ENCODE data around the gene ST8SIA2.
"Not testable (repeated sequence)": the region's sequence is repeated elsewhere in the genome, so short reads cannot be mapped to it uniquely, and the experiment has no call there.

ST8SIA2 gene

GRCh38 chr15:92468991-92469390, 75.3 kb downstream of the ST8SIA2 start:
- Mint-ChIP-seq H3K27ac (no peak overlapping the region), H3K36me3 (ENCODE audit: low read depth) (no peaks in the 10 kb centered on the region), H3K4me1 (no peaks in the 10 kb centered on the region), H3K4me3 (no peak overlapping the region), H3K27me3 (no peaks in the 10 kb centered on the region), H3K9me3 (no peaks in the 10 kb centered on the region)
- no peak for DNase-seq
- no peak for ATAC-seq

GRCh38 chr15:92471288-92471687, 77.6 kb downstream of the ST8SIA2 start:
- no peaks in the 10 kb centered on the region for H3K36me3 Mint-ChIP-seq (ENCODE audit: low read depth)
- DNase-seq (no peak), ATAC-seq (no peak)
- no peaks in the 10 kb centered on the region for H3K4me1 Mint-ChIP-seq
- no peaks in the 10 kb centered on the region for H3K9me3 Mint-ChIP-seq
- H3K27me3 Mint-ChIP-seq = no peaks in the 10 kb centered on the region
- H3K27ac Mint-ChIP-seq = no peak overlapping the region
- H3K4me3 Mint-ChIP-seq = no peak overlapping the region

GRCh38 chr15:92473756-92474155, 80.1 kb downstream of the ST8SIA2 start:
- DNase-seq (no peak), ATAC-seq (no peak)
- no peak overlapping the region for H3K27ac Mint-ChIP-seq

GRCh38 chr15:92479730-92480129, 86.0 kb downstream of the ST8SIA2 start:
- not testable (repeated sequence) for H3K27ac Mint-ChIP-seq; ATAC-seq; H3K4me3 Mint-ChIP-seq; H3K36me3 Mint-ChIP-seq (ENCODE audit: low read depth); H3K9me3 Mint-ChIP-seq; DNase-seq; H3K4me1 Mint-ChIP-seq
- peaks cover 13% of the 10 kb centered on the region for H3K27me3 Mint-ChIP-seq

More at GRCh38 chr15:92473756-92474155, 80.1 kb downstream of the ST8SIA2 start:
- H3K4me1 Mint-ChIP-seq = no peaks in the 10 kb centered on the region
- H3K4me3 Mint-ChIP-seq = no peak overlapping the region
- peaks cover 2% of the 10 kb centered on the region for H3K27me3 Mint-ChIP-seq
- no peaks in the 10 kb centered on the region for H3K9me3 Mint-ChIP-seq
- no peaks in the 10 kb centered on the region for H3K36me3 Mint-ChIP-seq (ENCODE audit: low read depth)

GRCh38 chr15:92480361-92480760, 86.7 kb downstream of the ST8SIA2 start:
- H3K27ac Mint-ChIP-seq = no peak overlapping the region
- no peaks in the 10 kb centered on the region for H3K9me3 Mint-ChIP-seq
- H3K4me3 Mint-ChIP-seq = no peak overlapping the region
- no peak for DNase-seq
- H3K4me1 Mint-ChIP-seq = no peaks in the 10 kb centered on the region
- ATAC-seq = no peak
- H3K36me3 Mint-ChIP-seq (ENCODE audit: low read depth) = no peaks in the 10 kb centered on the region
- peaks cover 13% of the 10 kb centered on the region for H3K27me3 Mint-ChIP-seq

GRCh38 chr15:92485441-92485840, 91.8 kb downstream of the ST8SIA2 start:
- Mint-ChIP-seq H3K27ac (no peak overlapping the region), H3K27me3 (peaks cover 11% of the 10 kb centered on the region), H3K4me3 (no peak overlapping the region), H3K9me3 (peaks cover 12% of the 10 kb centered on the region), H3K36me3 (ENCODE audit: low read depth) (no peaks in the 10 kb centered on the region), H3K4me1 (no peaks in the 10 kb centered on the region)
- no peak for DNase-seq
- ATAC-seq = no peak

- Mint-ChIP-seq H3K27me3 (peaks cover 11% of the 10 kb centered on the region), H3K9me3 (peaks cover 13% of the 10 kb centered on the region), H3K36me3 (ENCODE audit: low read depth) (no peaks in the 10 kb centered on the region), H3K4me3 (no peak overlapping the region), H3K4me1 (no peaks in the 10 kb centered on the region), H3K27ac (no peak overlapping the region)
- DNase-seq (no peak), ATAC-seq (no peak)
Observed at GRCh38 chr15:92492551-92493115, 99.0 kb downstream of the ST8SIA2 start.

- DNase-seq (no peak), ATAC-seq (no peak)
- no peak overlapping the region for H3K27ac Mint-ChIP-seq
- no peak overlapping the region for H3K4me3 Mint-ChIP-seq
- H3K27me3 Mint-ChIP-seq = peaks cover 16% of the 10 kb centered on the region
- no peaks in the 10 kb centered on the region for H3K36me3 Mint-ChIP-seq (ENCODE audit: low read depth)
- peaks cover 9% of the 10 kb centered on the region for H3K9me3 Mint-ChIP-seq
- no peaks in the 10 kb centered on the region for H3K4me1 Mint-ChIP-seq
Observed at GRCh38 chr15:92494806-92495336, 101.2 kb downstream of the ST8SIA2 start.

- H3K36me3 Mint-ChIP-seq (ENCODE audit: low read depth) = no peaks in the 10 kb centered on the region
- DNase-seq = no peak
- peaks cover 18% of the 10 kb centered on the region for H3K27me3 Mint-ChIP-seq
- H3K4me3 Mint-ChIP-seq = no peak overlapping the region
- no peak for ATAC-seq
- H3K9me3 Mint-ChIP-seq = peaks cover 4% of the 10 kb centered on the region
- no peaks in the 10 kb centered on the region for H3K4me1 Mint-ChIP-seq
- no peak overlapping the region for H3K27ac Mint-ChIP-seq
Observed at GRCh38 chr15:92495446-92495845, 101.8 kb downstream of the ST8SIA2 start.

- Mint-ChIP-seq H3K36me3 (ENCODE audit: low read depth) (no peaks in the 10 kb centered on the region), H3K4me1 (no peaks in the 10 kb centered on the region), H3K4me3 (no peak overlapping the region), H3K27me3 (peaks cover 19% of the 10 kb centered on the region), H3K27ac (no peak overlapping the region), H3K9me3 (no peaks in the 10 kb centered on the region)
- no peak for ATAC-seq
- no peak for DNase-seq
Observed at GRCh38 chr15:92499731-92500530, 106.2 kb downstream of the ST8SIA2 start.

- Mint-ChIP-seq H3K36me3 (ENCODE audit: low read depth) (no peaks in the 10 kb centered on the region), H3K4me1 (no peaks in the 10 kb centered on the region), H3K27ac (no peak overlapping the region), H3K4me3 (no peak overlapping the region), H3K27me3 (peaks cover 11% of the 10 kb centered on the region), H3K9me3 (no peaks in the 10 kb centered on the region)
- ATAC-seq (no peak), DNase-seq (no peak)
Observed at GRCh38 chr15:92502336-92502735, 108.7 kb downstream of the ST8SIA2 start.

GRCh38 chr15:92502930-92503857, 109.5 kb downstream of the ST8SIA2 start:
- Mint-ChIP-seq H3K4me1 (no peaks in the 10 kb centered on the region), H3K9me3 (no peaks in the 10 kb centered on the region), H3K36me3 (ENCODE audit: low read depth) (no peaks in the 10 kb centered on the region), H3K27me3 (peaks cover 9% of the 10 kb centered on the region), H3K27ac (no peak overlapping the region), H3K4me3 (no peak overlapping the region)
- ATAC-seq (no peak), DNase-seq (no peak)

GRCh38 chr15:92503889-92504288, 110.2 kb downstream of the ST8SIA2 start:
- H3K27me3 Mint-ChIP-seq = peaks cover 9% of the 10 kb centered on the region

GRCh38 chr15:92505611-92506010, 111.9 kb downstream of the ST8SIA2 start:
- Mint-ChIP-seq H3K27me3 (peaks cover 3% of the 10 kb centered on the region), H3K36me3 (ENCODE audit: low read depth) (no peaks in the 10 kb centered on the region), H3K4me3 (no peak overlapping the region), H3K4me1 (no peaks in the 10 kb centered on the region), H3K27ac (no peak overlapping the region), H3K9me3 (no peaks in the 10 kb centered on the region)
- DNase-seq = no peak
- no peak for ATAC-seq

More at GRCh38 chr15:92503889-92504288, 110.2 kb downstream of the ST8SIA2 start:
- no peak overlapping the region for H3K27ac Mint-ChIP-seq
- ATAC-seq (no peak), DNase-seq (no peak)
- H3K4me3 Mint-ChIP-seq = no peak overlapping the region
- no peaks in the 10 kb centered on the region for H3K36me3 Mint-ChIP-seq (ENCODE audit: low read depth)
- H3K4me1 Mint-ChIP-seq = no peaks in the 10 kb centered on the region
- H3K9me3 Mint-ChIP-seq = no peaks in the 10 kb centered on the region

Measured in activated naive CD8-positive, alpha-beta T cell treated with anti-CD3 and anti-CD28 coated beads, Interleukin-2, amount 50 U/mL, for 24 hours (primary cell).